Neural cell (in vitro differentiated cells): ENCODE results near the gene CYP26A1. TPM values are rescaled to one million over a fixed set of nuclear protein-coding genes. Genes with fewer than 3 reads are reported as not detected.

Experiments
- H2AFZ ChIP-seq: fragments of 200-600, 300-800 bp; sonication (generic), shearing (Covaris generic); 2 replicates; pipeline ENCODE4 v1.6.0; 2014; ENCODE audit warnings: low read depth, mild to moderate bottlenecking, antibody characterized with exemption, low read length, moderate library complexity
- H3F3A ChIP-seq: fragments of 200-600 bp; shearing (Covaris generic); 2 replicates; pipeline ENCODE4 v1.6.1; 2016; ENCODE audit warnings: mild to moderate bottlenecking, moderate library complexity, mixed read lengths, antibody characterized with exemption, low read length; ENCODE audit not compliant: insufficient read depth, poor library complexity, severe bottlenecking
- H3K27ac ChIP-seq: fragments of 200-600, 300-800 bp; sonication (generic), shearing (Covaris generic); 2 replicates; pipeline ENCODE4 v1.5.1; 2014; ENCODE audit warnings: mild to moderate bottlenecking, low read length, moderate library complexity
- H3K27me3 ChIP-seq: fragments of 300-800, 200-600 bp; sonication (generic), shearing (Covaris generic); 2 replicates; pipeline ENCODE4 v1.6.0; 2014; ENCODE audit warnings: mild to moderate bottlenecking, low read depth, low read length, moderate library complexity; ENCODE audit not compliant: insufficient read depth
- H3K36me3 ChIP-seq: fragments of 300-800, 200-600 bp; sonication (generic), shearing (Covaris generic); 2 replicates; pipeline ENCODE4 v1.5.1; 2014; ENCODE audit warnings: mild to moderate bottlenecking, antibody characterized with exemption, low read length, moderate library complexity; ENCODE audit not compliant: insufficient read depth
- H3K4me2 ChIP-seq: fragments of 300-800, 200-600 bp; sonication (generic), shearing (Covaris generic); 2 replicates; pipeline ENCODE4 v1.6.0; 2014; ENCODE audit warnings: mild to moderate bottlenecking, low read length
- H3K4me3 ChIP-seq: fragments of 300-800, 200-600 bp; sonication (generic), shearing (Covaris generic); 2 replicates; pipeline ENCODE4 v1.5.1; 2014; ENCODE audit warnings: mild to moderate bottlenecking, low read length, moderate library complexity
- H3K79me2 ChIP-seq: fragments of 200-600 bp; shearing (Covaris generic); replicated peaks from 2 replicates; pipeline ENCODE4 v1.6.0; 2014; ENCODE audit warnings: mild to moderate bottlenecking, low read length, moderate library complexity; ENCODE audit not compliant: insufficient read depth
- H3K9ac ChIP-seq: fragments of 300-800, 200-600 bp; sonication (generic), shearing (Covaris generic); 2 replicates; pipeline ENCODE4 v1.6.1; 2016; ENCODE audit warnings: mild to moderate bottlenecking, low read length, mixed read lengths
- H3K9me2 ChIP-seq: fragments of 200-600 bp; shearing (Covaris generic); 2 replicates; pipeline ENCODE4 v1.6.1; 2016; ENCODE audit warnings: mild to moderate bottlenecking, low read length, mixed read lengths; ENCODE audit not compliant: insufficient read depth
- H3K9me3 ChIP-seq: fragments of 200-600, 300-800 bp; sonication (generic), shearing (Covaris generic); 2 replicates; pipeline ENCODE4 v1.6.1; 2016; ENCODE audit warnings: mild to moderate bottlenecking, mixed run types, low read length, moderate library complexity, mixed read lengths
- H4K20me1 ChIP-seq: fragments of 200-600 bp; shearing (Covaris generic); 2 replicates; pipeline ENCODE4 v1.6.1; 2016; ENCODE audit warnings: mild to moderate bottlenecking, mixed run types; ENCODE audit not compliant: insufficient read depth
- CTCF ChIP-seq: fragments of 450-650 bp; IDR thresholded peaks from 2 replicates; pipeline ENCODE4 v1.5.1; 2014; ENCODE audit warnings: antibody characterized with exemption, mild to moderate bottlenecking, moderate library complexity; ENCODE audit not compliant: poor library complexity, severe bottlenecking
- EP300 ChIP-seq: fragments of 450-650 bp; conservative IDR thresholded peaks from 2 replicates; pipeline ENCODE4 v1.6.1; 2014; ENCODE audit warnings: antibody characterized with exemption, mild to moderate bottlenecking, moderate library complexity; ENCODE audit not compliant: poor library complexity, severe bottlenecking
- EZH2 ChIP-seq: fragments of 200-600, 300-800 bp; shearing (Covaris generic), sonication (generic); IDR thresholded peaks from 2 replicates; pipeline ENCODE4 v1.6.1; 2014; ENCODE audit warnings: antibody characterized with exemption, low read length, borderline replicate concordance, mild to moderate bottlenecking; ENCODE audit not compliant: insufficient read depth, poor library complexity, severe bottlenecking
- MXI1 ChIP-seq: fragments of 450-650 bp; conservative IDR thresholded peaks from 2 replicates; pipeline ENCODE4 v1.6.1; 2014; ENCODE audit warnings: antibody characterized with exemption, mild to moderate bottlenecking; ENCODE audit not compliant: poor library complexity, severe bottlenecking
- POLR2AphosphoS5 ChIP-seq: IDR thresholded peaks from 2 replicates; pipeline ENCODE4 v1.6.1; 2012
- RAD21 ChIP-seq: fragments of 450-650 bp; conservative IDR thresholded peaks from 2 replicates; pipeline ENCODE4 v1.6.1; 2014; ENCODE audit warnings: antibody characterized with exemption, mild to moderate bottlenecking, moderate library complexity
- REST ChIP-seq: IDR thresholded peaks from 2 replicates; pipeline ENCODE4 v1.6.1; 2012; ENCODE audit warnings: borderline replicate concordance
- SMC3 ChIP-seq: fragments of 450-650 bp; conservative IDR thresholded peaks from 2 replicates; pipeline ENCODE4 v1.6.1; 2014; ENCODE audit warnings: antibody characterized with exemption, mild to moderate bottlenecking, moderate library complexity; ENCODE audit not compliant: poor library complexity
- TAF1 ChIP-seq: IDR thresholded peaks from 2 replicates; pipeline ENCODE4 v1.6.1; 2012; ENCODE audit warnings: low read depth
- polyA plus RNA-seq: library from polyadenylated mRNA; depleted of rRNA; stranded (reverse); fragments of >200 nt; gene quantifications from 2 replicates; pipeline ENCODE4 v1.2.3, GENCODE V29; 2014

CYP26A1 gene
- polyA plus RNA-seq, 1 donor from 2014 or later = 0.77 TPM

- Histone ChIP-seq H3F3A (no peaks in the 10 kb centered on the region), H3K36me3 (no peaks in the 10 kb centered on the region), H3K9me2 (no peaks in the 10 kb centered on the region), H2AFZ (no peak overlapping the region), H4K20me1 (no peaks in the 10 kb centered on the region), H3K79me2 (no peaks in the 10 kb centered on the region), H3K27me3 (peaks cover 99% of the 10 kb centered on the region), H3K4me3 (no peak overlapping the region), H3K27ac (no peak overlapping the region), H3K9me3 (peaks cover 9% of the 10 kb centered on the region), H3K4me2 (no peak overlapping the region), H3K9ac (no peak overlapping the region)
- TF ChIP-seq POLR2AphosphoS5 (no peak), SMC3 (no peak), RAD21 (no peak), EZH2 (no peak), MXI1 (no peak), EP300 (no peak), CTCF (no peak)
Observed at GRCh38 chr10:93066544-93066913, 7.2 kb upstream of the CYP26A1 start.

GRCh38 chr10:93067443-93068365, 6.0 kb upstream of the CYP26A1 start:
- Histone ChIP-seq H3K79me2 (no peaks in the 10 kb centered on the region), H3F3A (no peaks in the 10 kb centered on the region), H3K4me3 (peak overlapping the region; percentile 74), H2AFZ (no peak overlapping the region), H3K27me3 (peaks cover 99% of the 10 kb centered on the region), H3K9me3 (peaks cover 4% of the 10 kb centered on the region), H3K9ac (peak overlapping the region; percentile 26), H4K20me1 (no peaks in the 10 kb centered on the region), H3K4me2 (peak overlapping the region; percentile 51), H3K27ac (no peak overlapping the region), H3K9me2 (no peaks in the 10 kb centered on the region), H3K36me3 (no peaks in the 10 kb centered on the region)
- TF ChIP-seq MXI1 (no peak), EZH2 (no peak)

GRCh38 chr10:93068411-93069244, 5.1 kb upstream of the CYP26A1 start:
- Histone ChIP-seq H3K9ac (peak overlapping the region; percentile 26), H3K9me2 (no peaks in the 10 kb centered on the region), H3K4me2 (peak overlapping the region; percentile 51), H3K9me3 (peaks cover 4% of the 10 kb centered on the region), H2AFZ (no peak overlapping the region), H4K20me1 (no peaks in the 10 kb centered on the region), H3K36me3 (no peaks in the 10 kb centered on the region), H3K79me2 (no peaks in the 10 kb centered on the region), H3K27me3 (peaks cover 99% of the 10 kb centered on the region), H3F3A (no peaks in the 10 kb centered on the region), H3K27ac (no peak overlapping the region), H3K4me3 (peak overlapping the region; percentile 74)
- TF ChIP-seq POLR2AphosphoS5 (peak; percentile 32), EP300 (peak; percentile 21), EZH2 (peak; percentile 44), TAF1 (no peak), MXI1 (no peak), CTCF (peak; percentile 64), RAD21 (peak; percentile 49), SMC3 (peak; percentile 31), REST (peak; percentile 34)
